CD4-positive, alpha-beta T cell treated with Interleukin-10 for 1 hour (primary cell): ENCODE data around the gene VIL1.
A peak's percentile ranks its signal among the peaks of the same experiment; 100 is the strongest.

ENCODE experiments used
- DNase-seq: peaks from one replicate; pipeline ENCODE4 v3.0.0-alpha.2; 2020

Gene VIL1

DNA sequence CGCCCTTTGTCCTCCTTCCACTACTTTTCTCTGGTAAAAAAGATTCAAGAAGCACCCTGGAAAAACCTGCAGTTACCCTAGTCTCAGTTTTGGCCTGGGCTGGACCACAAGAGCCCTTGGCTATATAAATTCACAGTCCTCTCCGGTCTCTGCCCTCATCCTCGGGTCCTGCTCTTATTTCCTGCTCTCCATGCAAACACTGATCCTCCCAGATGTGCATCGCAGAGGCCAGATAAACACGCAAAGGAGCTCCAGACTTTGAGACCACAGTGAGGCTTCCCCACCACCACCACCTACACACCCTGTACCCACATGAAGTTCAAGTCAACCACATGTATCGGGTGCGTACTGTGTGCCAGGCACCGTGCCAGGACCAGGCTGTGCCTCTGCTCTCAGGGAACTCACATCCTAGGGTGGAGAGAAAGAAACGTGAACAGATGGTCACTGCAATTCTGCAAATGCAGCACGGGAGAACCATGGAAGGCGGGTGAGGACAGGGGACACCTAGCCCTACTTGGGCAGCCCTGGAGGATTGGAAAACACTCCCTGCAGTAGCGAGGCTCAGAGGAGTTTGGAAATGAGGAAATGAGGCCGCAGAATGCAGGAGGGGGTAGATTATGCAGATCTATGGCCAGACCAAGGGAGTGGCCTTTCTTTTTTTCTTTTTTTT is 11.8 kb upstream of the VIL1 start:
- peak; percentile 77 for DNase-seq

DNA sequence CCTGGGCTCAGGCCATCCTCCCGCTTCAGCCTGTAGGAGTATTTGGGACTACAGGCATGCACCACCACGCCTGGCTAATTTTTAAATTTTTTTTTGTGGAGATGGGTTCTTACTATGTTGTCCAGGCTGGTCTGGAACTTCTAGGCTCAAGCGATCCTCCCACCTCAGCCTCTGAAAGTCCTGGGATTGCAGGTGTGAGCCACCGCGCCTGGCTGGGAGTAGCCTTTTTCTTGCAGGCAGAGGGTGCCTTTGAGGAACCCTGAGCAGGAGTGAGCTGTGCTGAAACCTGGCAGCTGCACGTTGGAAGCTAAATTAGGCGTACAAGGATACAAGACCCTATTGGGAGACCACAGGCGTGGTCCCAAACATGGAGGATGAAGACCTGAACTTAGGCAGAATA is 11.2 kb upstream of the VIL1 start:
- no peak for DNase-seq

DNA sequence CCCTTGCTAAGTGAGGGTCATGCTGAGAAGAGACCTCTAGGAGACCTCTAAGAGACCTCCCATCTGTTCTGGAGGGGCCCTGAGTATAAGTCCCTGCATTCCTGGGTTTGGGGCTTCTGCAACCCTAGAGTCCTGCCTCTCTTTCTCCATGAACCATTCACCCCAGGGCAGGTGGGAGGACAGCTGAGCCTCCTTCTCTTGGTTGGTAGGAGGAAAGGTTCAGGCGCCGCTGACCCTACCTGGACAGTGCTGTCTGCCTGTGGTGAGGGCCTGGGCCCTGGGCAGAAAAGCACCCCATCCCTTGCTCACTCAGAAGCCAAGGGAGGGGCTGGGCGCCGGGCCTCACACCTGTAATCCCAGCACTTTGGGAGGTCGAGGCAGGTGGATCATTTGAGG is 604 bp upstream of the VIL1 start:
- DNase-seq = no peak

DNA sequence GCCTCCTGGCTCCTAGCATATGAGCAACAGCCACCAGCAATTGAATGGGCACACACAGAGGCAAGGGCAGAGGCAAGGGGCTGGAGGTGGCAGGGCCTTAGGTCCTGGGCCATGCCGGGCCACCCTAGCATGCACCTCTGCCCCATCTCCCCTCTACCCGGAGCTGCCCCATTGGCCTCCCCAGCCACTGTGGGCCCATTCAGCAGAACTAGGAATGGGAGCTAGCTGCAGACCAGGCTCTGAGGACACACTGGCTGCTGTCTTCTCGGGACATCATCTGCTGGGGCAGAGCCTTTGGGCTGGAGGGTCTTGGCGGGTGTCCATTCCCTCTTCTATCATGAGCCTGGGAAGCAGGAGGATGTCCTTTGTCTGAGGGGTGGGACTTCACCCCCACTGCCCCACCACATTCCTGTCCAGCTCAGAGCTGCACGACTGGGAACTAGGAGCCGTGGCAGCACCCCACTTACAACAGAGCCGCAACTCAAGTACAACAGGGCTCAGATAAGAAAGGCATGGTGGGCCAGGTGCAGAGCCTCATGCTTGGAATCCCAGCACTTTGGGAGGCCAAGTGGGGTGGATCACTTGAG is 800 bp downstream of the VIL1 start:
- no peak for DNase-seq

DNA sequence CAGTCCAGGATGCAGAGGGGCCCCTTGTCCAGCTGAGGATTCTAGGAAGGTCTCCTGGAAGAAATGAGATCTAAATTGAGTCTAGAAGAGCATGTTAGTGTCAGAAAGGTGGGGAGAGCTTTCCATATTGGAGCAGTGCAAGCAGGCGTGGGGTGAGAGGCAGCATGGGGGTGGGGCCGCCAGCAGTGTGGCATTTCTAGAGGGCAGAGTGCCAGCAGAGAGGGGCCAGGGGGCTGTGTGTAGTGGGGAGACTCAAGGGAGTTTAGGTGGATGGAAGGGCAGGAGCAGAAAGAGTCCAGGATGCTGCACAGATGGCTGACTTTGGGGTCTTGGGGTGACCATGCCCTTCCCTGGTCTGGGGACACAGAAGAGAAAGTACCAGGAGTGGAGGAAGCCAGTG is 2.1 kb downstream of the VIL1 start:
- no peak for DNase-seq

DNA sequence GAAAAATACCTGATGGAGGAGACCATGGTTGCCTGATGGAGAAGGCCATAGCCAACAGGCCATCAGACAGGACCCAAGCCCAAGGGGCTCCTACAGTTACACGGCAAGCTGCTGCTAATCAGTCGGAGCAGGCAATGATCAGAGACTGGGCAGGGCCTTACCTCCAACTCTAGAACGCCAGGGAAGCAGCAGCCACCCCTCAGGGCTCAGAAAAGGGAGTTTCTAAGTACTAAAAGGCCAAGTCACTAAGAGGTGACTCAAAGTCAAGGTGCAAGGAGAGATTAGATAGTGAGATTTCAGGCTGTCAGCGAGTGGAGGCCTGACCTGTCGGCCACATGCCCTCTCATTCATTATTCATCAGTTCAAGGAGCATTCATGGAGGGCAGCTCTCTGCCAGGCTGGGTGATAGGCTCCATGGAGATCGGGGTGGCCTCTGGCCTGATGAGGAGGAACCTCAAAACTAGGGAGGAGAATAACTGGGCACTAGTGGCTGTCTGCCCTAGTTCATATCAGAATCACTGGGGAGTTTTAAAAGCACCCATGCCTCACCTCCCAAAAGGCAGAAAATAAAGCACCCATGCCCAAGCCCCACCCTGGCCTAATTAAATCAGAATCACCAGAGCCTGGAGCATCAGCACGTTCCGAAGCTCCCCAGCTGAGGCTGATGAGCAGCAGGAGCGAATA is 3.6 kb downstream of the VIL1 start:
- no peak for DNase-seq

DNA sequence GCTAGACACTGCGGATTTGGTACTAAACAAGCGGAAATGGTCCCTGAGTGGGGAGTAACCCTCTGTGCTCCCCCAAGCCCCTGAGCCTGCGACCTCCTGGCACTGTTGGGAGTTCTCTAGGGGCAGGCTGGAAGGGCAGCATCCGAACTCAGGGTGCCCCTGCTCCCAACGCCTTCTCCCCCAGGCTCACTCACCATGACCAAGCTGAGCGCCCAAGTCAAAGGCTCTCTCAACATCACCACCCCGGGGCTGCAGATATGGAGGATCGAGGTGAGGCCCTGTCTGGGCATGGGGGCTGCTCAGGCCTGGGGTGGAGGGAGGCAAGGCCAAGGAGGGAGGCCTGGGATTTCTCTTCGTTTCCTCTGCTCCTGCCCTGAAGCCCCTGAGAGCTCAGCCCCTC is 4.7 kb downstream of the VIL1 start:
- no peak for DNase-seq

DNA sequence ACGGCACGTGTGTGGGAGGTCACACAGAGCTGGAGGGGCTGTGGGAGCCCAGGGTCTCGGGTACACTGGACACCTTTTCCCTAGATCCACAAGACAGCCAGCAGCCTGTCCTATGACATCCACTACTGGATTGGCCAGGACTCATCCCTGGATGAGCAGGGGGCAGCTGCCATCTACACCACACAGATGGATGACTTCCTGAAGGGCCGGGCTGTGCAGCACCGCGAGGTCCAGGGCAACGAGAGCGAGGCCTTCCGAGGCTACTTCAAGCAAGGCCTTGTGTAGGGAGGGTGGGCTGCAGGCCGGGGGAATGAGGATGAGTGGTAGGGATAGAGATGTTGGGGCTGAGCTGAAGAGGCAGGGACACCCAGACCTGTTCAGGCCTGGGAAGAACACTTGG is 6.6 kb downstream of the VIL1 start:
- DNase-seq = no peak

DNA sequence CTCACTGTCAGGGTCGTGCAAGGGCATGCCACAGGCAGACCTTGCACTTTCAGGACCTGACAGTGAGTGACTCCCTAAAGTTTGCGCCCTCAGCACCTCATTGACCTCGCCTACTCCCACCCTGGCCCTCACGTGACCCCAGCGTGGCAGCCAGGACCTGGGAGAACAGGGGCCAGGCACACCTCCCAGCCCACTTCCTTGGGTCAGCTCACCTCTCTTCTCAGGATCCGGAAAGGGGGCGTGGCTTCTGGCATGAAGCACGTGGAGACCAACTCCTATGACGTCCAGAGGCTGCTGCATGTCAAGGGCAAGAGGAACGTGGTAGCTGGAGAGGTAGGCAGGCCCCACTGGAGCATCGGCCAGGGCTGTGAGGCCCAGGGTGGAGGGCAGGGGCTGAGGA is 8.8 kb downstream of the VIL1 start:
- DNase-seq = no peak

DNA sequence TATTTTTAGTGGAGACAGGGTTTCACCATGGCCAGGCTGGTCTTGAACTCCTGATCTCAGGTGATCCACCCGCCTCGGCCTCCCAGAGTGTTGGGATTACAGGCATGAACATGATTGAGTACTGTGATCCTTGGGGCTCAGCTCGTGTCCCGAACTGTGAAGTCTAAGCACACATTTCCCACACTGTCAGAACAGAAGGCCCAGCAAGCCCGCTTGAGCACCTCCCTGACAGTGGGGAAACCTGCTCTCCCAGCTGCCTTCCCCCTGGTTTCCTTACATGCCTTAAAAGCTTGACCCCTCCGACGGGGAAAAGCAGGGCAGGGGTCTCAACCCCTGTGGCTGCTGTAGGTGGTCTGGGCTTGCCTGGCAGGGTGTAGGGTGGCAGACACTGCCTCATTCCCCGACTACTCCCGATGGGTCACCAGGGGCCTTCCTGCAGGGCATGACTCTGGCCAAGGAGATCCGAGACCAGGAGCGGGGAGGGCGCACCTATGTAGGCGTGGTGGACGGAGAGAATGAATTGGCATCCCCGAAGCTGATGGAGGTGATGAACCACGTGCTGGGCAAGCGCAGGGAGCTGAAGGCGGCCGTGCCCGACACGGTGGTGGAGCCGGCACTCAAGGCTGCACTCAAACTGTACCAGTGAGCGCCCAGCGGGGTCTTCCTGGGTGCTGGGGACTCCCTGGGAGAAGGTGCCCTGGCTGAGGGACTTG is 10.1 kb downstream of the VIL1 start:
- no peak for DNase-seq

DNA sequence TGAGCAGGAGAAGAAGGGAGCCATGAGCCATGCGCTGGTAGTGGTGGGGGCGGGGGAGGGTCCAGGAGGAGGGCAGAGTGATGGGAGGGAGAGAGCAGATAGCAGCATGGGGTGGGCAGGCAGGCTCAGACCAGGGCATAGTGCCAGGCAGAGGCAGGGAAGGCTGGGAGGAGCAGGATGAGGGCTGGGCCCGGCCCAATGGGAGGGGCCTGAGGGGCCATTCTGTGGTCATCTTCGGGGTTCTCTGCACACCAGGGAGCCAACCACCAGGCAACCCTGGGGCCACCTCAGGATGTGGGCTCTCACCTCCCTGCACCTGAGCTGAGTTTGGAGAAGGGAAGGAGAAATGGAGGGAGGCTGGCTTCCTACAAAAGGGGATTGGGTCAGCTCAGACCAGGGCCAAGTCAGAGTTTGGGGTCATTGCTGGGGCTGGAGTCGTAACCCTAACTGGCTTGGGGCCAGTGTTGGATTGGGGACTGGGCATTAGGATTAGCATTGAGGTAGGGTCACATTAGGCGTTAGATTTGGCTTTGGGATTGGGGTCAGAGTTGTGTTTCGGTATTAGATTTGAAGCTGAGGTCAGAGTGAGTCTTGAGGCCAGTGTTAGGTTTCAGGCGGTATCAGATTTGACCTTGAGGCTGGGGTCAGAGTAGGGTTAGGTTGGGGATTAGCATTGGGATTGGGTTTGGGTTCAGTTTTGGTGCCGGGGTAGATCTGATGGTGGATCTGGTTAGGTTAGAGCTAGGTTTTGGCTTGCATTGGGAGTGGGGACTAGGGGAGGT is 11.2 kb downstream of the VIL1 start:
- DNase-seq = no peak

DNA sequence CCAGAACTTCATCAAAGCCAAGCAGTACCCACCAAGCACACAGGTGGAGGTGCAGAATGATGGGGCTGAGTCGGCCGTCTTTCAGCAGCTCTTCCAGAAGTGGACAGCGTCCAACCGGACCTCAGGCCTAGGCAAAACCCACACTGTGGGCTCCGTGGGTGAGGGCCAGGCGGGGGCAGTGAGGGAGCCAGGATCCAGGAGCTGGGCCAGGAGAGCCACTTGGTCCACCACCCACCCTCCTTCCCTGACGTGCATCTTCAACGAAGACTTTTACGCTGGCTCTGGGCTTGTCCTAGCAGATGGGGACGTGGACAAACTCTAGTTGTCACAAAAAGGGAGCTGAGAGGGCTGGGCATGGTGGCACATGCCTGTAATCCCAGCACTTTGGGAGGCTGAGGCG is 11.8 kb downstream of the VIL1 start:
- no peak for DNase-seq

DNA sequence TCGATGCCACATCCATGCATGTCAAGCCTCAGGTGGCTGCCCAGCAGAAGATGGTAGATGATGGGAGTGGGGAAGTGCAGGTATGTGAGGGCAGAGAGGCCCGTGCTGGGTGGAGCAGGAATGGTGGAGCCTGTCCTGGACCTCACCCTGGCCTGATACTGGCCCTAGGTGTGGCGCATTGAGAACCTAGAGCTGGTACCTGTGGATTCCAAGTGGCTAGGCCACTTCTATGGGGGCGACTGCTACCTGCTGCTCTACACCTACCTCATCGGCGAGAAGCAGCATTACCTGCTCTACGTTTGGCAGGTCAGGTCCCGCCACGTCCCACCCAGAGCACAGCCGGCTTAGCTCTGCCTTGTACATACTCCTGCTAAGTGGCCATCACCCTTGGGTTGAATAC is 13.0 kb downstream of the VIL1 start:
- DNase-seq = no peak

DNA sequence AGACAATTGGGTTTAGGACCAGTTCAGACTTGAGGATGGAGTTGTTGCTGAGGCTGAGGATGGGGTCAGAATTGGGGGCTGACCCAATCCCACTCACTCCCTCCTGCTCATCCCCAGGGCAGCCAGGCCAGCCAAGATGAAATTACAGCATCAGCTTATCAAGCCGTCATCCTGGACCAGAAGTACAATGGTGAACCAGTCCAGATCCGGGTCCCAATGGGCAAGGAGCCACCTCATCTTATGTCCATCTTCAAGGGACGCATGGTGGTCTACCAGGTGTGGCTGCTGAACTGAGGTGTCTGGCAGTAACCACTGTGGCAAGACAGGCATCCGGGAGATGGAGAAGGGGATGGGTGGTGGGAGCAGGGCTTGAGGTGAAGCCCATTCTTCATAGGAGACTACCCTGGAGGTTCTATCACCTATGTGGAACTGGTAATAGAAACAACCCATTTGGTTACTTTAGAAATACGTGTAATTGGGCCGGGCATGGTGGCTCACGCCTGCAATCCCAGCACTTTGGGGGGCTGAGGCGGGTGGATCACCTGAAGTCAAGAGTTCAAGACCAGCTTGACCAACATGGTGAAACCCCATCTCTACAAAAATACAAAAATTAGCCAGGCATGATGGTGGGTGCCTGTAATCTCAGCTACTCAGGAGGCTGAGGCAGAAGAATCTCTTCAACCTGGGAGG is 13.9 kb downstream of the VIL1 start:
- no peak for DNase-seq

DNA sequence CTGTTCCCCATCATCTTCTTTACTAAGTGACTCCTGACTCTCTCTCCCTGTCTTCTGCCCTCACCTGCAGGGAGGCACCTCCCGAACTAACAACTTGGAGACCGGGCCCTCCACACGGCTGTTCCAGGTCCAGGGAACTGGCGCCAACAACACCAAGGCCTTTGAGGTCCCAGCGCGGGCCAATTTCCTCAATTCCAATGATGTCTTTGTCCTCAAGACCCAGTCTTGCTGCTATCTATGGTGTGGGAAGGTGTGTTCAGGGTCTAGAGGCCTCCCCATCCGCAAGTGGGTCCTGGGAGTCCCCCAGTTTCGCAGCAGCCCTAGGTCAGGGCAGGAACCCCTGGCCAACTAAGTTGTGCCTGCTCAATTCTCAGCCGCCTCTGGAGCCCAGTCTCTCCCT is 15.5 kb downstream of the VIL1 start:
- DNase-seq = no peak

DNA sequence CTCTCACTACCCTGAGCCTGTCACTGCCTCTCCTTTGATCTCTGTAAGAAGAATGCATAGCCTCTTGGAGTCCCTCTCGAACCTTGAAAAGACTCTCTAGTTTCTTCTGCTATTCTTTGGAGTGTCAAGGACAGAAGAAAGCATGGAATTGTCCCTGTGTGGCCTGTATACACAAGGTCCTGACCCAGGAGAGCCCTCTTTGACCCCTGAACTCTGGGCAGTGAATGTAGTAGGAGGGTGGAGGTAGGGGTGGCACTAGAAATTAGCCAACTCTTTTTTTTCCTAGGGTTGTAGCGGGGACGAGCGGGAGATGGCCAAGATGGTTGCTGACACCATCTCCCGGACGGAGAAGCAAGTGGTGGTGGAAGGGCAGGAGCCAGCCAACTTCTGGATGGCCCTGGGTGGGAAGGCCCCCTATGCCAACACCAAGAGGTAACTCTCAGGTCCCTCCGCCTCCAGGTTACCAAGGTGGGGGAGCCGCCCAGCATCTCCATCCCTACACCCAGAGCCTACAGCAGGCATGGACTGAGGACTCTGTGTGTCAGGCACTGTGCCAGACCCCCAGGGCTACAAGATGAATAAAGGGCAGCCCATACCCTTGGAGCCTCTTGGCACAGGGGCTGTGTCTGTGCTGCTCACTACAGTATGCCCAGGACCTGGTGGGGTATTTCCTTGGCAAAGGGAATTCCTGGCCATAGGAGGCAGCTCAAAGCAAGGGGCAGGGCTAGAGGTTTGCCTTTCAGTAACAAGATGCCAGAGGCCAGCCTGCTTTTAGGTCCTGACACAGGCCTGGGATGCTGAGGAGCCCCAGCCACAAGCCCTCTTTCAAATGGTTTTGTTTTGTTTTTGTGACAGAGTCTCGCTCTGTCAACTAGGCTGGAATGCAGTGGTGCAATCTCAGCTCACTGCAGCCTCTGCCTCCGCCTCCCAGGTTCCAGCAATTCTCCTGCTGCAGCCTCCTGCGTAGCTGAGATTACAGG is 16.4 kb downstream of the VIL1 start:
- no peak for DNase-seq

DNA sequence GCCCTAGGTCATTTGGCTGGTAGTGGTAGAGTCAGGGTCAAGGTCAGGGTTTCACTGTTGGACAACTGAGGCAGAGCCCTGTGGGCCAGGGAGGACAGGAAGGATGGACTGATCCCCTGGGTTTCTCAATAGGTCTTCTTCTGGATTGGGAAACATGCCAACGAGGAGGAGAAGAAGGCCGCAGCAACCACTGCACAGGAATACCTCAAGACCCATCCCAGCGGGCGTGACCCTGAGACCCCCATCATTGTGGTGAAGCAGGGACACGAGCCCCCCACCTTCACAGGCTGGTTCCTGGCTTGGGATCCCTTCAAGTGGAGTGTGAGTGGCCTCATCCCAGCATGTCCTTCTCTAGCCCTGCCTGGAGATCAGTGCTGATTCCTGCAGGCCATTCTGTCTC is 18.1 kb downstream of the VIL1 start:
- no peak for DNase-seq

DNA sequence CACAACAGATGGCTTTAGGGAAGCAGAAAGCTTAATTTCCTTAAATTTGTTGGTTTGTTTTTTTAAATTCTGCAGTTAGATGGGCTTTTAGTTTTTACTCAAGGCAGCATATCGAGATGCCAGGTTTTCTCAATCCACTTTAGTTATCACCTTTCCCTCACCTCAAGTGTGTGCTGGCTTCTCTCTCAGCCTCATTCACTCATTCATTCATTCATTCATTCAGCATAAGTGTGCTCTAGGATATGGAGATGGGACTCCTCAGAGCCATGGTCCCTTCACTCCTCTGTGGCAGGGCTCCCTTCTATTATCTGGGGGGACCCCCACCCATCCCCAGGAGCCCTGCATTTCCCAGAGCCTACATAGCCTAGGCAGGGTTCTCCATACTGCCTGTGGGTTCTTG is 19.0 kb downstream of the VIL1 start:
- no peak for DNase-seq

DNA sequence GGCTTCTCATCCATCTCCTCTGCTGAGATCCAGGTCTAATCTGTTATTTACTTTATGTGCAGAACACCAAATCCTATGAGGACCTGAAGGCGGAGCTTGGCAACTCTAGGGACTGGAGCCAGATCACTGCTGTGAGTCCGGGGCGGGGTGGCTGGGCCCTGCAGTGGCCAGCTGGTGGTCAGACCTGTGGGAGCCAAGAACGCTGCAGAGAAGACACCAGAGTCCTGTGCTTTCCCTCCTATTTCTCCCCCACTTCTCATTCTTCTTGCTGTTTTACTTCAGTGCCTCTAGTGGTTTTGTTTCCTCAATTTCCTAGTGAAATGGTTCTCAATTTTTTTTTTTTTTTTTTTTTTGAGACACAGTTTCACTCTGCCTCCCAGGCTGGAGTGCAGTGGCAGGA is 19.7 kb downstream of the VIL1 start:
- no peak for DNase-seq

DNA sequence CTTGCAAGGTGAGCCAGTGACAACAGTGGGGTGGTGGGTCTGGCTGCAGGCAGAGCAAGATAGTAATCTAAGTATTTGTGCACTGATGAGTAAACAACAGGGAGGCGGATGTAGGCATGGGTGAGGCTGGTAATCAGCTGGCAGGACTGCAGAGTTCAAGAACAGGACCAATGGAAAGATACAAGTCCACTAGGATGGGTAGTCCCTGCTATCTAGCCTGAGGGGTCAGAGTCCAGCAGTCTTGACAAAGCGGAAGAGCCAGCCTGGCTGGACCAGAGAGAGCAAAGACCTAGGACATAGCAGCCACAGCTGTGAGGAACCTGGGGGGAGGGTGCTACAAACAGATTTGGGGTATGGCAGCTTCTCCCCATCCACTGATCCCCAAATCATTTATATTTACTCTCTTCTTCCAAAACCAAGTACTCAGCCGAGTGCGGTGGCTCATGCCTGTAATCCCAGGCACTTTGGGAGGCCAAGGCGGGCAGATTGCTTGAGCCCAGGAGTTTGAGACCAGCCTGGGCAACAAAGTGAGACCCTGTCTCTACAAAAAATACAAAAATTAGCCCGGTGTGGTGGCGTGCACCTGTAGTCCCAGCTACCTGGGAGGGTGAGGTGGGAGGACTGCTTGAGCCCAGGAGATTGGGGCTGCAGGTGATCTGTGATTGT is 25.9 kb downstream of the VIL1 start:
- DNase-seq = no peak

DNA sequence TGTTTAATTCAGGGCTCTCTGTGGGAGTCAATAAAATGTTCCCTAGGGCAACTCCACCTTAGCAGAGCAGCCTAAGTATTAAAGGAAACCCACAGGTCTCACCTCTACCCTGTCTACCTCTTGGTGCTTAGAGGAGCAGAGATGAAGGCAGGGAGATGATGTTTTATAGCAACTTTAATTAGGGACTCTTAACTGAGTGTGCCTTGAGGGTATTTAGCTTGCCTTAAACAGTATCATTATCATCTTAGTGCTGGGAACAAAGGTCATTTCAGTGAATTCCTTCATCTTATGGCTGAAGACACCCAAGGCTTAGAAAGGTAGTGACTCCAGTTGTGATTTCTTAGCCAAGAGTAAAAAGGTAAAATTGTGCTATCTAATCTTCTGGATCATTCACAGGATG is 26.7 kb downstream of the VIL1 start:
- no peak for DNase-seq
